Measurements from ENCODE around the gene BAK1.
"Not testable (repeated sequence)": the region's sequence is repeated elsewhere in the genome, so short reads cannot be mapped to it uniquely, and the experiment has no call there.

BAK1 gene

GRCh38 chr6:33547499-33547898, 32.6 kb downstream of the BAK1 start:
- Histone ChIP-seq H3K79me2 (ENCODE audit: control insufficient read depth, low read length) (no peaks in the 10 kb centered on the region), H3K9me2 (replicated peaks; ENCODE audit: control insufficient read depth, low read length) (no peaks in the 10 kb centered on the region), H4K20me1 (ENCODE audit: control insufficient read depth, insufficient read depth, low read depth, low read length) (no peaks in the 10 kb centered on the region), H3K27ac (ENCODE audit: low read depth, low read length) (no peak overlapping the region), H3K9me3 (ENCODE audit: control insufficient read depth, insufficient read depth, low read length) (no peaks in the 10 kb centered on the region), H3K27me3 (ENCODE audit: control insufficient read depth, low read length) (peaks cover 19% of the 10 kb centered on the region), H3F3A (ENCODE audit: control insufficient read depth, insufficient read depth) (no peaks in the 10 kb centered on the region), H3K4me1 (ENCODE audit: control insufficient read depth, low read length) (no peaks in the 10 kb centered on the region), H3K4me3 (ENCODE audit: low read length) (no peak overlapping the region), H3K4me2 (ENCODE audit: low read length) (no peak overlapping the region), H3K36me3 (ENCODE audit: control insufficient read depth, low read length) (no peaks in the 10 kb centered on the region)
- TF ChIP-seq, protein P1, sequence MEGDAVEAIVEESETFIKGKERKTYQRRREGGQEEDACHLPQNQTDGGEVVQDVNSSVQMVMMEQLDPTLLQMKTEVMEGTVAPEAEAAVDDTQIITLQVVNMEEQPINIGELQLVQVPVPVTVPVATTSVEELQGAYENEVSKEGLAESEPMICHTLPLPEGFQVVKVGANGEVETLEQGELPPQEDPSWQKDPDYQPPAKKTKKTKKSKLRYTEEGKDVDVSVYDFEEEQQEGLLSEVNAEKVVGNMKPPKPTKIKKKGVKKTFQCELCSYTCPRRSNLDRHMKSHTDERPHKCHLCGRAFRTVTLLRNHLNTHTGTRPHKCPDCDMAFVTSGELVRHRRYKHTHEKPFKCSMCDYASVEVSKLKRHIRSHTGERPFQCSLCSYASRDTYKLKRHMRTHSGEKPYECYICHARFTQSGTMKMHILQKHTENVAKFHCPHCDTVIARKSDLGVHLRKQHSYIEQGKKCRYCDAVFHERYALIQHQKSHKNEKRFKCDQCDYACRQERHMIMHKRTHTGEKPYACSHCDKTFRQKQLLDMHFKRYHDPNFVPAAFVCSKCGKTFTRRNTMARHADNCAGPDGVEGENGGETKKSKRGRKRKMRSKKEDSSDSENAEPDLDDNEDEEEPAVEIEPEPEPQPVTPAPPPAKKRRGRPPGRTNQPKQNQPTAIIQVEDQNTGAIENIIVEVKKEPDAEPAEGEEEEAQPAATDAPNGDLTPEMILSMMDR (IDR thresholded peaks at IDR 0.05; ENCODE audit: low read depth, low read length, poor library complexity, severe bottlenecking) = no peak
- no peak for TF ChIP-seq EZH2phosphoT487 (IDR thresholded peaks at IDR 0.05; ENCODE audit: borderline replicate concordance, low read length)

DNA sequence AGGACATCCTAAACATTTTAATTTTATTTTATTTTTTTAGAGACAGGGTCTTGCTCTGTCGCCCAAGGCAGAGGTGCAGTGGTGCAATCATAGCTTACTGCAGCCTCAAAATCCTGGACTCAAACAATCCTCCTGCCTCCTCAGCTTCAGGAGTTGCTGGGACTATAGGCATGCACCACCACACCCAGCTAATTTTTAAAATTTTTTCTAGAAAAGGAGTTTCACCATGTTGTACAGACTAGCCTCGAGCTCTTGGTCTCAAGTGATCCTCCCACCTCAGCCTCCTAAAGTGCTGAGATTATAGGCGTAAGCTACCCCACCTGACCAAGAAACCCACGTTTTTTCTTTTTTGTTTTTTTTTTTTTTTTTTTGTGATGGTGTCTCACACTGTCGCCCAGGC, 33.3 kb downstream of the BAK1 start:
- H3K9me3 ChIP-seq (ENCODE audit: control insufficient read depth, insufficient read depth, low read length) = no peaks in the 10 kb centered on the region
- no peaks in the 10 kb centered on the region for H4K20me1 ChIP-seq (ENCODE audit: control insufficient read depth, insufficient read depth, low read depth, low read length)
- no peaks in the 10 kb centered on the region for H3K4me1 ChIP-seq (ENCODE audit: control insufficient read depth, low read length)
- H3K4me3 ChIP-seq (ENCODE audit: low read length) = no peak overlapping the region
- H3K27ac ChIP-seq (ENCODE audit: low read depth, low read length) = no peak overlapping the region
- peaks cover 16% of the 10 kb centered on the region for H3K27me3 ChIP-seq (ENCODE audit: control insufficient read depth, low read length)
- TF ChIP-seq EZH2phosphoT487 (IDR thresholded peaks at IDR 0.05; ENCODE audit: borderline replicate concordance, low read length) = no peak
- TF ChIP-seq, protein P1 (IDR thresholded peaks at IDR 0.05; ENCODE audit: low read depth, low read length, poor library complexity, severe bottlenecking) = no peak
- H3K79me2 ChIP-seq (ENCODE audit: control insufficient read depth, low read length) = no peaks in the 10 kb centered on the region
- H3K36me3 ChIP-seq (ENCODE audit: control insufficient read depth, low read length) = no peaks in the 10 kb centered on the region
- no peaks in the 10 kb centered on the region for H3K9me2 ChIP-seq (replicated peaks; ENCODE audit: control insufficient read depth, low read length)
- no peak overlapping the region for H3K4me2 ChIP-seq (ENCODE audit: low read length)
- no peaks in the 10 kb centered on the region for H3F3A ChIP-seq (ENCODE audit: control insufficient read depth, insufficient read depth)

DNA sequence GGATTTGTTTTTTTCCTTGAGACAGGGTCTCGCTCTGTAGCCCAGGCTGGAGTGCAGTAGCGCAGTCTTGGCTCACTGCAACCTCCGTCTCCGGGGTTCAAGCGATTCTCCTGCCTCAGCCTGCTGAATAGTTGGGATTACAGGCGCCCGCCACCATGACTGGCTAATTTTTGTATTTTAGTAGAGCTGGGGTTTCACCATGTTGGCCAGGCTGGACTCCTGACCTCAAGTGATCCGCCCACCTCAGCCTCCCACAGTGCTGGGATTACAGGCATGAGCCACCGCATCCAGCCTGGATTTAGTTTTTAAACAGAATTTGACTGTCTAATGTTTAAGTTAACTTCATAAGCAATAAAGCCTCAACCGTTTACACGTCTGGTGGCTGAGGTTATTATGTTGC, 34.8 kb downstream of the BAK1 start:
- H4K20me1 ChIP-seq (ENCODE audit: control insufficient read depth, insufficient read depth, low read depth, low read length) = not testable (repeated sequence)

GRCh38 chr6:33543116-33543515, 37.0 kb downstream of the BAK1 start:
- Histone ChIP-seq H4K20me1 (ENCODE audit: control insufficient read depth, insufficient read depth, low read depth, low read length) (no peaks in the 10 kb centered on the region), H3K9me3 (ENCODE audit: control insufficient read depth, insufficient read depth, low read length) (no peaks in the 10 kb centered on the region), H3K4me1 (ENCODE audit: control insufficient read depth, low read length) (no peaks in the 10 kb centered on the region), H3F3A (ENCODE audit: control insufficient read depth, insufficient read depth) (no peaks in the 10 kb centered on the region), H3K4me3 (ENCODE audit: low read length) (no peak overlapping the region), H3K79me2 (ENCODE audit: control insufficient read depth, low read length) (no peaks in the 10 kb centered on the region), H3K9me2 (replicated peaks; ENCODE audit: control insufficient read depth, low read length) (no peaks in the 10 kb centered on the region), H3K36me3 (ENCODE audit: control insufficient read depth, low read length) (no peaks in the 10 kb centered on the region), H3K27ac (ENCODE audit: low read depth, low read length) (no peak overlapping the region), H3K27me3 (ENCODE audit: control insufficient read depth, low read length) (peaks cover 11% of the 10 kb centered on the region), H3K4me2 (ENCODE audit: low read length) (no peak overlapping the region)
- TF ChIP-seq, protein P1 (IDR thresholded peaks at IDR 0.05; ENCODE audit: low read depth, low read length, poor library complexity, severe bottlenecking) = no peak
- TF ChIP-seq EZH2phosphoT487 (IDR thresholded peaks at IDR 0.05; ENCODE audit: borderline replicate concordance, low read length) = no peak

More for the DNA sequence above, 34.8 kb downstream of the BAK1 start:
- not testable (repeated sequence) for H3F3A ChIP-seq (ENCODE audit: control insufficient read depth, insufficient read depth); H3K4me3 ChIP-seq (ENCODE audit: low read length); H3K27ac ChIP-seq (ENCODE audit: low read depth, low read length); H3K9me3 ChIP-seq (ENCODE audit: control insufficient read depth, insufficient read depth, low read length); H3K4me1 ChIP-seq (ENCODE audit: control insufficient read depth, low read length); H3K79me2 ChIP-seq (ENCODE audit: control insufficient read depth, low read length); H3K36me3 ChIP-seq (ENCODE audit: control insufficient read depth, low read length); H3K9me2 ChIP-seq (replicated peaks; ENCODE audit: control insufficient read depth, low read length); H3K4me2 ChIP-seq (ENCODE audit: low read length)
- H3K27me3 ChIP-seq (ENCODE audit: control insufficient read depth, low read length) = peaks cover 15% of the 10 kb centered on the region
